ENCODE data around the gene CASS4.

Gene CASS4

GRCh38 chr20:56443654-56444540 lies 31.8 kb downstream of the CASS4 start:
- DNase-seq (ENCODE audit: low read depth in 2 of 2), result no peak

GRCh38 chr20:56445130-56445529 lies 33.1 kb downstream of the CASS4 start:
- no peak for DNase-seq (ENCODE audit: low read depth in 2 of 2)

- no peak for DNase-seq (ENCODE audit: low read depth in 2 of 2)
Observed at GRCh38 chr20:56445540-56445939, 33.5 kb downstream of the CASS4 start.

GRCh38 chr20:56447227-56447626 lies 35.2 kb downstream of the CASS4 start:
- DNase-seq (ENCODE audit: low read depth in 2 of 2), result no peak

GRCh38 chr20:56449459-56449858 lies 37.4 kb downstream of the CASS4 start:
- no peak for DNase-seq (ENCODE audit: low read depth in 2 of 2)

GRCh38 chr20:56451056-56451765 lies 39.2 kb downstream of the CASS4 start:
- DNase-seq (ENCODE audit: low read depth in 2 of 2), result no peak

GRCh38 chr20:56453352-56453751 lies 41.3 kb downstream of the CASS4 start:
- no peak for DNase-seq (ENCODE audit: low read depth in 2 of 2)

- DNase-seq (ENCODE audit: low read depth in 2 of 2), result no peak
Observed at GRCh38 chr20:56454754-56455153, 42.7 kb downstream of the CASS4 start.

GRCh38 chr20:56458206-56458821 lies 46.3 kb downstream of the CASS4 start:
- no peak for DNase-seq (ENCODE audit: low read depth in 2 of 2)

GRCh38 chr20:56460459-56460858 lies 48.4 kb downstream of the CASS4 start:
- DNase-seq (ENCODE audit: low read depth in 2 of 2), result no peak

- no peak for DNase-seq (ENCODE audit: low read depth in 2 of 2)
Observed at GRCh38 chr20:56461576-56461975, 49.5 kb downstream of the CASS4 start.

GRCh38 chr20:56463428-56463827 lies 51.4 kb downstream of the CASS4 start:
- DNase-seq (ENCODE audit: low read depth in 2 of 2), result no peak

GRCh38 chr20:56465997-56466396 lies 53.9 kb downstream of the CASS4 start:
- DNase-seq (ENCODE audit: low read depth in 2 of 2), result no peak

- DNase-seq (ENCODE audit: low read depth in 2 of 2), result no peak
Observed at GRCh38 chr20:56467968-56468315, 55.9 kb downstream of the CASS4 start.

- DNase-seq (ENCODE audit: low read depth in 2 of 2), result peak; percentile 93 to 95
Observed at GRCh38 chr20:56468316-56469076, 56.4 kb downstream of the CASS4 start, which contains the start of gene RTF2. Gene RTF2, plus strand, starts transcription at chr20:56468627. Its CDS starts 71 bp downstream, at chr20:56468698.

- no peak for DNase-seq (ENCODE audit: low read depth in 2 of 2)
Observed at GRCh38 chr20:56469077-56469449, 57.0 kb downstream of the CASS4 start.

GRCh38 chr20:56483970-56484369 lies 71.9 kb downstream of the CASS4 start:
- DNase-seq (ENCODE audit: low read depth in 2 of 2), result no peak

- DNase-seq (ENCODE audit: low read depth in 2 of 2), result no peak
Observed at GRCh38 chr20:56487216-56487615, 75.2 kb downstream of the CASS4 start.

- no peak for DNase-seq (ENCODE audit: low read depth in 2 of 2)
Observed at GRCh38 chr20:56488566-56488965, 76.5 kb downstream of the CASS4 start.

GRCh38 chr20:56501116-56501515 lies 89.1 kb downstream of the CASS4 start:
- DNase-seq (ENCODE audit: low read depth in 2 of 2), result no peak

GRCh38 chr20:56503916-56504315 lies 91.9 kb downstream of the CASS4 start:
- no peak for DNase-seq (ENCODE audit: low read depth in 2 of 2)

All from stimulated activated CD4-positive, alpha-beta T cell treated with anti-CD3 and anti-CD28 coated beads, Interleukin-12 subunit alpha, Interleukin-12 subunit beta, amount 100 ng/mL, for 24 hours (primary cell).